Fibroblast of mammary gland (primary cell): ENCODE measurements around the gene ABR.
"Not testable (repeated sequence)": the region's sequence is repeated elsewhere in the genome, so short reads cannot be mapped to it uniquely, and the experiment has no call there.

Source experiments
- DNase-seq: peaks from one replicate; pipeline ENCODE4 v3.0.0-alpha.2; 2010; ENCODE audit warnings: low read depth
- H3K4me3 ChIP-seq: 2 replicates; pipeline ENCODE4 v1.5.1; 2011; ENCODE audit warnings: low read depth, mild to moderate bottlenecking, low read length, moderate library complexity; ENCODE audit not compliant: control insufficient read depth
- TF ChIP-seq, protein P1 (sequence below): conservative IDR thresholded peaks from 2 replicates; pipeline ENCODE4 v1.5.1; 2011; ENCODE audit warnings: low read depth, low read length, inconsistent platforms; ENCODE audit not compliant: control insufficient read depth, insufficient read depth

The ABR gene

GRCh38 chr17:1126250-1126797 lies 53.5 kb downstream of the ABR start:
- DNase-seq: peak; percentile 31
- peak overlapping the region; percentile 39 for H3K4me3 ChIP-seq
- TF ChIP-seq, protein P1, sequence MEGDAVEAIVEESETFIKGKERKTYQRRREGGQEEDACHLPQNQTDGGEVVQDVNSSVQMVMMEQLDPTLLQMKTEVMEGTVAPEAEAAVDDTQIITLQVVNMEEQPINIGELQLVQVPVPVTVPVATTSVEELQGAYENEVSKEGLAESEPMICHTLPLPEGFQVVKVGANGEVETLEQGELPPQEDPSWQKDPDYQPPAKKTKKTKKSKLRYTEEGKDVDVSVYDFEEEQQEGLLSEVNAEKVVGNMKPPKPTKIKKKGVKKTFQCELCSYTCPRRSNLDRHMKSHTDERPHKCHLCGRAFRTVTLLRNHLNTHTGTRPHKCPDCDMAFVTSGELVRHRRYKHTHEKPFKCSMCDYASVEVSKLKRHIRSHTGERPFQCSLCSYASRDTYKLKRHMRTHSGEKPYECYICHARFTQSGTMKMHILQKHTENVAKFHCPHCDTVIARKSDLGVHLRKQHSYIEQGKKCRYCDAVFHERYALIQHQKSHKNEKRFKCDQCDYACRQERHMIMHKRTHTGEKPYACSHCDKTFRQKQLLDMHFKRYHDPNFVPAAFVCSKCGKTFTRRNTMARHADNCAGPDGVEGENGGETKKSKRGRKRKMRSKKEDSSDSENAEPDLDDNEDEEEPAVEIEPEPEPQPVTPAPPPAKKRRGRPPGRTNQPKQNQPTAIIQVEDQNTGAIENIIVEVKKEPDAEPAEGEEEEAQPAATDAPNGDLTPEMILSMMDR: no peak

DNA sequence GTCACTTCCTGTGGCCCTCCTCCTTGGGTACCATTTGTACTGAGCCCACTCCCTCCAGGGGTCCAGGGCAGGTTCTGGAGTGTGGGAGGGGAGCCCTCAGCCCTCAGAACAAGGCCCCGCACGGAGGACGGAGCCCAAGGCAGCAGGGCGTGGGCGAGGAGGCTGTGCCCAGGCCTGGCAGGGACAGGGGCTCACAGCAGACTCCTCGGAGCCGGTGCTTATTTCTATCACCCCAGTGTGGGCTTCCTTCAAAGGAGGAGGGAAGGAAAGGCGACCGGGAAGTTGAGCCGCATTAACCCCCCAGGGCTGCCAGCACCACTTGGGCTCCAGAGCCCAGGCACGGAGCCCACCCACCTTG lies 54.0 kb downstream of the ABR start:
- peak overlapping the region; percentile 39 for H3K4me3 ChIP-seq
- TF ChIP-seq, protein P1: no peak
- no peak for DNase-seq

- peak; percentile 29 for DNase-seq
- peak overlapping the region; percentile 39 for H3K4me3 ChIP-seq
Observed at GRCh38 chr17:1124896-1125787, 54.6 kb downstream of the ABR start.

GRCh38 chr17:1123921-1124715 lies 55.7 kb downstream of the ABR start:
- DNase-seq: no peak
- TF ChIP-seq, protein P1: no peak
- no peak overlapping the region for H3K4me3 ChIP-seq

More at GRCh38 chr17:1124896-1125787, 54.6 kb downstream of the ABR start:
- TF ChIP-seq, protein P1: no peak

DNA sequence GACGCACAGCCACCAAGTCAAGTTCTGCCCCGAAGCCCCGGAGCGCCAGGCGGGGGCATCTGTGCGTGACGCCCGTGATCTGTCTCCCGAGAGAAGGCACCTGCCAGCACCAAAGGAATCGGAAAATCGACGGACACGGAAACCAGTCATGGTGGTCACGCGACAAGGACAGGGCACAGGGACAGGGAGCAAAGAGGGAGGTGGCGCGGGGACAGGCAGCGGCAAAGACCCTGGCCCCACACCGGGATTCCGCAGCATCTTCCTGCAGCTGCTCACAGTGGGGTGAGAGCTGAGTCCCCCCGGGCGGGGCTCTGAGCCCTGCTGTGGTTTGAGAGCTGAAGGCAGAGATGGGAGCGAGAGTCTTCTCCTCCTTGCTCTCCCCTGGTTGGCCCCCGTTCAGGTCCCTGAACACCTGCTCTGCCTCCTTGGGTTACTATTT lies 56.4 kb downstream of the ABR start:
- H3K4me3 ChIP-seq: no peak overlapping the region
- no peak for DNase-seq
- TF ChIP-seq, protein P1: no peak

- DNase-seq: peak; percentile 61
- TF ChIP-seq, protein P1: peak; percentile 88
- no peak overlapping the region for H3K4me3 ChIP-seq
Observed at GRCh38 chr17:1122533-1123392, 57.0 kb downstream of the ABR start.

DNA sequence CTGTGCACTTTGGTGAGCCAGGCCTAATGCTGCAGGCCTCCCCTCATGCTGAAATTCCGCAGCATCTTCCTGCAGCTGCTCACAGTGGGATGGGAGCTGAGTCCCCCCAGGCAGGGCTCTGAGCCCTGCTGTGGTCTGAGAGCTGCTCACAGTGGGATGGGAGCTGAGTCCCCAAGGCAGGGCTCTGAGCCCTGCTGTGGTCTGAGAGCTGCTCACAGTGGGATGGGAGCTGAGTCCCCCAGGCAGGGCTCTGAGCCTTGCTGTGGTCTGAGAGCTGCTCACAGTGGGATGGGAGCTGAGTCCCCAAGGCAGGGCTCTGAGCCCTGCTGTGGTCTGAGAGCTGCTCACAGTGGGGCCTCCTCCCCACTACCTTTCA lies 58.4 kb downstream of the ABR start:
- DNase-seq, H3K4me3 ChIP-seq: not testable (repeated sequence)
